OCI-LY7 (cell line): ENCODE results near the gene NOL7.

Source experiments
- CTCF ChIP-seq: fragments of 200-600 bp; sonication (generic); conservative IDR thresholded peaks from 2 replicates; pipeline ENCODE4 v1.5.1; 2014; ENCODE audit warnings: mild to moderate bottlenecking, antibody characterized with exemption, low read length, moderate library complexity, mixed read lengths
- EZH2phosphoT487 ChIP-seq: fragments of 200-600 bp; sonication (generic); IDR thresholded peaks from 2 replicates; pipeline ENCODE4 v1.6.1; 2018; ENCODE audit warnings: low read depth, borderline replicate concordance, mild to moderate bottlenecking, mixed run types, antibody characterized with exemption, low read length, moderate library complexity, mixed read lengths

- TF ChIP-seq CTCF (no peak), EZH2phosphoT487 (no peak)
Observed at GRCh38 chr6:13572240-13572639, 42.9 kb upstream of the NOL7 start.
